GM19240 (cell line): ENCODE measurements around the gene SLC46A2.

Experiments
- DNase-seq: peaks from one replicate; pipeline ENCODE4 v3.0.0; 2011; ENCODE audit warnings: low spot score; ENCODE audit not compliant: insufficient read length

Gene SLC46A2, protein sequence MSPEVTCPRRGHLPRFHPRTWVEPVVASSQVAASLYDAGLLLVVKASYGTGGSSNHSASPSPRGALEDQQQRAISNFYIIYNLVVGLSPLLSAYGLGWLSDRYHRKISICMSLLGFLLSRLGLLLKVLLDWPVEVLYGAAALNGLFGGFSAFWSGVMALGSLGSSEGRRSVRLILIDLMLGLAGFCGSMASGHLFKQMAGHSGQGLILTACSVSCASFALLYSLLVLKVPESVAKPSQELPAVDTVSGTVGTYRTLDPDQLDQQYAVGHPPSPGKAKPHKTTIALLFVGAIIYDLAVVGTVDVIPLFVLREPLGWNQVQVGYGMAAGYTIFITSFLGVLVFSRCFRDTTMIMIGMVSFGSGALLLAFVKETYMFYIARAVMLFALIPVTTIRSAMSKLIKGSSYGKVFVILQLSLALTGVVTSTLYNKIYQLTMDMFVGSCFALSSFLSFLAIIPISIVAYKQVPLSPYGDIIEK

DNA sequence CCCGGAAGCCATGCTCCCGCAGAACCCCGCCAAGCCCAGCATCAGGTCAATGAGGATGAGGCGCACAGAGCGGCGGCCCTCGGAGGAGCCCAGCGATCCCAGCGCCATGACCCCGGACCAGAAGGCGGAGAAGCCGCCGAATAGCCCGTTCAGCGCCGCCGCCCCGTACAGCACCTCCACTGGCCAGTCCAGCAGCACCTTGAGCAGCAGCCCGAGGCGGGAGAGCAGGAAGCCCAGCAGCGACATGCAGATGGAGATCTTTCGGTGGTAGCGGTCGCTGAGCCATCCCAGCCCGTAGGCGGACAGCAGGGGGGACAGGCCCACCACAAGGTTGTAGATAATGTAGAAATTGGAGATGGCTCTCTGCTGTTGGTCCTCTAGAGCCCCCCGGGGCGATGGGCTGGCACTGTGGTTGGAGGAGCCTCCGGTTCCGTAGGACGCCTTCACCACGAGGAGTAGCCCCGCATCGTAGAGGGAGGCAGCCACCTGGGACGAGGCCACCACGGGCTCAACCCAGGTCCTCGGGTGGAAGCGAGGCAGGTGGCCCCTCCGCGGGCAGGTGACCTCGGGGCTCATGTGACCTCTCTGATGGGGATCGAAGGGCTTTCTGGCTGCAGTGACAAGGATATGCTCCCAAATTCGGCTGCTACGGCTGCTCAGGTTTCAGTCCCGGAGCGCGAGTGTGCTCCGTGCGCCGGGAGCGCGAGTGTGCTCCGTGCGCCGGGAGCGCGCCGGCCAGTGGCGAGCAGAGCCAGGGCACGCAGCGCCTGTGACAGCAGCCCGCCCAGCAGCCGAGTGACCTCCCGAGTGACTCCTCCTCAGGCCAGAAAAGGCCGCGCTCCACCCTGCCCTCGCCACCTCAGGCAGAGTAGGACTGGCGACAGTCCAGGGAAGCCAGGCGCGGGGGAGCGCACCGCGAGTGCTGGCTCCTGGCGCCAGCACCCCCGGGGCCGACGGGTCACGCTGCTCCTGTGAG, at the start of gene SLC46A2:
TSS of gene SLC46A2 (minus strand) at position 771 of the 976 bp plus-strand sequence. CDS start at position 576, 195 bp downstream.
- DNase-seq = no peak

- DNase-seq = no peak
Measured at GRCh38 chr9:112939418-112939817, 48.7 kb upstream of the SLC46A2 start.

DNA sequence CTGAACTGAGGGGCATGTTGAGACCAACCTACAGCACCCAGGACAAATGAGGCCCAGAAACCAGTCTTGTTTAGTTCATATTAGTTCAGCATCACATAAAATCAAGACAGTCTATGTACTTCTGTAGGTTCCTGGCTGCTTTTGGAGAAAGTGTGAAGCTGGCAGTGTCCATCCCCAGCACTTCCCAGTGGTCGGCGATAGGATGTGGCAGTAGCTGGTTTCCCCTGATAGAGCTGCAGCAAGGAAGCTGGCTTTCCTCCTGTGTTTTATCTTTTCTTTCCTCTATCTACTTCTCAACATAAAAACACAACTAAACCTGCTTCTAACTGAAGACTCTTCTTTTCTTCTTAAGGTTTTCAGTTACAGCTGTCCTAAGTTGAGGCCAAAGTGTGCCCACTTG, 43.0 kb upstream of the SLC46A2 start:
- DNase-seq = no peak

- DNase-seq = no peak
Measured at GRCh38 chr9:112925058-112925641, 34.5 kb upstream of the SLC46A2 start.

DNA sequence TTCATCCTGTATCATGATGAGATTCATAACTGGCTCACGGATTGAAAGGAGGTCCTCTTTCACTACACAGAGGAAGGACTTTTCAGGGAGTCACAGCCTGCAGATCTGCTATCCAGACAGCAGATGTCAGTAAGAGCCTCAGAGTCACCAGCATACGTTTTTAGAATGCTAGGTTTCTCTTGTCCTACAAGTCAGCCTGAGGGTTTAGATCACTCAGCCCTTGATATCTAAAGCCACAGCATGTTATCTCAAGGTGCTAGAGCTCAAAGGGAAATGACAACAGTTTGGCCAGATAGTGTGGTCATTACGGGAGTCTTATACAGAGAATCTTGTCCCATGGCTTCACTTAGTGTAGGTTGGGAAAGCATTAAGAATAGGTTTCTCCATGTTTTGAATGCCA, 30.9 kb upstream of the SLC46A2 start:
- no peak for DNase-seq

DNA sequence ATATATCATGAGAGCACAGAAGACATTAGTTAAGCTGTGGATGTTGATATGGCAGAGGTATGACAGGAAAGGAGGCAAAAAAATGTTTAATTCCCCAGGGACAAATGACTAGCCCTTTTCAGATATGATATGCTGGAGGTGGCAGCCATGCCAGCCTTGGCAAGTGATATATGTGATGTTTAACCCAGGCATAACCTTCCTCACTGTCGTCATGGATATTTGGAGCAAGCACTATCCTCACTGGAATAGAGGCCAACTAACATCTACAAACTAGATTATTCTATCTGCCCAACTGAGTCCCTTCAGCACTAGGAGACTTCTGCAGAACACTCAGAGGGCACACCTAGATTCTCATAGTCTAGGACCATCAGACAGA, 27.3 kb upstream of the SLC46A2 start:
- DNase-seq = no peak

GRCh38 chr9:112917047-112917986, 26.6 kb upstream of the SLC46A2 start:
- no peak for DNase-seq

- DNase-seq = no peak
Measured at GRCh38 chr9:112914524-112914923, 23.8 kb upstream of the SLC46A2 start.

DNA sequence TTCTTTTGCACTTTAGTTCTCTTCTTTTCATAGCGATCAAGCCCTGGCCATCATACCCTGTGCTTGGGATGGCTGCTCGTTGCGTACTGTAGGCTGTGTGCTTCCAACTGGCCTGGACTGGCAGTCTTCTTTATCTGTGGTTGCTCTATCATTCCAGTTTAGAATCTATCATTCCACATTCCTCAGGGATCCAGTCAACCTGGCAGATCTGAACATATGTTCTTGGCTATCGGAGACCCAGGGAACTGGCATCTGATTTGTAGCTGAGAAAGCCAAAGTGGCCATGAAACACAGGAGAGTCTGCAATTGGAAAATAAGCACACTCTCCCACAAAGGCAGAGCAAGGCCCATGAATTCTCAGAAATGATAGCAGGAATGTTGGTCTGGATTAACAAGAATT, 22.6 kb upstream of the SLC46A2 start:
- no peak for DNase-seq

DNA sequence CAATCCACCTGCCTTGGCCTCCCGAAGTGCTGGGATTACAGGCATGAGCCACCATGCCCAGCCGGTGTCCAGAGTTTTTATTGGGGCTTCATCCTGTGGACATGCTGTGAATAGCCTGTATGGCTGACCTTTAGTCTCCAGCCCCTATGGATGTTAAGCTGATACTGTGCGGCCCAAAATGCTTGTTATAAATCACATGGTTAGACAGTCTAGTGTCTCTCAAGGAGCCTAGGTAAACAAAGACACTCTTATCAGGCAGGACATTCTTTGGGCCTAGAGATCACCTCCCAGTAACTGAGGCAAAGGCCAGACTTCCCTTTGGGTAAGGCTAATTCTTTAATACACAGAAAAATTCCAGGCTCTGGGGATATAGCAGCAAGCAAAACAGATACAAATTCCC, 22.0 kb upstream of the SLC46A2 start:
- no peak for DNase-seq

DNA sequence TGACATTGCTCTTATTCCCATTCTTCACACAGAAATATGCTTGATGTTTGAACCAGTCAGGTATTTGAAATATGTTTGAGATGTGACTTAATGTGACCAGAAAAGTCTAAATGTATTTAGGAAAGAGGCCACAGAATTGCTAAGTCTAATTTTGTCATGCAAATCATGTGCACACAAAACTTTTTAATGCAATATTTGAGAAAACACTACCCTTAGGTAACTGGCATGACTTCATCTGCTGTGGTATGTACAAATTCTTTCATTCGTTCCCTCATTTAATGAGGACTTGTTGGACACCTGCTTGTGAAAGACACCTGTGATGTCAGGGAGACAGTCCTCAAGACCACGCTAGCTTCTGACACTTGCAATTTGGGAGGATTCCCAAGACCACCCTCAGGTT, 21.1 kb upstream of the SLC46A2 start:
- no peak for DNase-seq

- no peak for DNase-seq
Measured at GRCh38 chr9:112905084-112905483, 14.4 kb upstream of the SLC46A2 start.

DNA sequence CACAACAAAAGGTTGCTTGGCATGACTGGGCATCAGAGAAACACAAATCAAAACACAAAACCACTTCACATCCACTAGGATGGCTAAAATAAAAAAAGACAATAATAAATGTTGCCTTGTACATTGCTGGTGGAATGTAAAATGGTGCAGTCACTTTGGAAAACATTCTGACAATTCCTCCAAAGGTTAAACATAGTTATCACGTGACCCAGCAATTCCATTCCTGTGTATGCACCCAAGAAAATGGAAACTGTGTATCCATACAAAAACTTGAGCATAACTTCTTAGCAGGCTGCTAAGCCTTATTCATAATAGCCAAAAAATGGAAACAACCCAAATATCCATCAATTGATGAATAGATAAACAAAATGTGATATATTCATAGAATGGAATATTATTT, 10.2 kb upstream of the SLC46A2 start:
- DNase-seq = no peak

GRCh38 chr9:112900488-112900887, 9.8 kb upstream of the SLC46A2 start:
- no peak for DNase-seq

- no peak for DNase-seq
Measured at GRCh38 chr9:112898872-112899311, 8.2 kb upstream of the SLC46A2 start.

DNA sequence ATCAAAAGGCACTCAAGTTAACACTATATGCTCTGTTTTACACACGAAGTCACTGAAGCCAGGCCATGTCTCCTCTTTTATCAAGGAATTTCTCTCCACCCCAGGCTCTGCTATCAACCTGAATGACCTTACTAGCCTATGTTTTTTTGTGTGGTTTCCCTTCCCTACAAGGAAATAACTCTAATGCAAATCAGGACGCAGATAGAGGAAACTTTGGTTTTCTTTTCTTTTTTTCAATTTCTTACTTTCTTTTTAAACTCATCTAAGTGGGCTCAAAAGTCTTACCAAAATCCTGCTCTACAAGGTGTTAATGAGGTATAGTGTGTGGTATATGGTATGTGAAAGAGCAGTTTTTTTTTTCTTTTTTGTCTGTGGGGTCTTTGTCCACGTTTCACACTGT, 5.5 kb upstream of the SLC46A2 start:
- DNase-seq = no peak

- DNase-seq = no peak
Measured at GRCh38 chr9:112894699-112895098, 4.0 kb upstream of the SLC46A2 start.

DNA sequence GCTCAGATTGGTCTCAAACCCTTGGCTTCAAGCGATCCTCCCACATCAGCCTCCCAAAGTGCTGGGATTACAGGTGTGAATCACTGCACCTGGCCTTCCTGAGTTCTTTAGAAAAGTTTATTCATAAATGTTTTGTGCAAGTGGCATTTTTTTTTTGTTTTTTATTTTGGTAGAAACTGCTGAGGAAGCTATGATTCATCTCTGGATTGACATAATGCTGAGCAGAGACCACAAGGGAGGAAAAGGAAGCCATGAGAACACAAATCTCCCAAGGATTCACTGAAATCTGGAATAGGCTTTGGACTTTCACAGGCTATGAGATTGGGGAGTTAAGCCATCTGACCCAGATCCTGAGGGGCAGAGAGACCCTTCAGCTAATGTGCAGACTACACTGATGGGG, 3.4 kb upstream of the SLC46A2 start:
- DNase-seq = no peak

- DNase-seq = no peak
Measured at GRCh38 chr9:112892981-112893380, 2.3 kb upstream of the SLC46A2 start.

DNA sequence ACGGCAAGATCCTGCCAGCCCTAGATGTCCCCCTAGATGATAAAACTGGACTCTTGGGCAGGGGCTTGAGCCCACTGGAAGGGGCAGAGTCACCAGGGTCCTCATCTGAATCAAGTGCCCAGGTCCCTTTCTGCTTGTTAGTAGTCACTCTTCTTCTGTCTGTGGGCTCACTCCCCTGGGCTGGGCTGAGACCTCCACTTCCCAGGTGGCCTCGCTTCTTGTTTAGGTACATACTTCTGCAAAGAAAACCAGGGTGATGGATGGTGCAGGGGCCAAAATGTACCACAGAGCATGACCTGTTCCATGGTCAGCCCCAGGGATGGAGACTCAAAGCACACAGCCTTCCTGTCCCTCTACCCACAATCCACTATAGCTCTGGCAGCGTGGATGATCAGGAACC, 845 bp upstream of the SLC46A2 start:
- DNase-seq = no peak

GRCh38 chr9:112887381-112887780, 3.3 kb downstream of the SLC46A2 start:
- DNase-seq = no peak
